K562 (cell line): ENCODE data around the gene LPIN1. TPM values are rescaled to one million over a fixed set of nuclear protein-coding genes. Genes with fewer than 3 reads are reported as not detected.
A peak's percentile ranks its signal among the peaks of the same experiment; 100 is the strongest.

Source experiments
- ARID1B ChIP-seq: fragments of 450-650 bp; IDR thresholded peaks from 2 replicates; pipeline ENCODE4 v1.6.1; 2016; ENCODE audit warnings: antibody characterized with exemption, mild to moderate bottlenecking, inconsistent platforms
- BCOR ChIP-seq: fragments of 450-650 bp; IDR thresholded peaks from 2 replicates; pipeline ENCODE4 v1.6.1; 2016
- BRD9 ChIP-seq: fragments of 450-650 bp; IDR thresholded peaks from 2 replicates; pipeline ENCODE4 v1.6.1; 2018; ENCODE audit warnings: low read depth; ENCODE audit not compliant: partially characterized antibody
- DEAF1 ChIP-seq: fragments of 450-650 bp; formaldehyde crosslinking; IDR thresholded peaks from 2 replicates; pipeline ENCODE4 v1.4.0; 2020; ENCODE audit warnings: mild to moderate bottlenecking, moderate library complexity
- ESRRA ChIP-seq: fragments of 450-650 bp; IDR thresholded peaks from 2 replicates; pipeline ENCODE4 v1.6.1; 2014; ENCODE audit warnings: low read depth, mild to moderate bottlenecking, moderate library complexity, borderline replicate concordance
- ESRRB ChIP-seq: fragments of 250-450 bp; sonication (Bioruptor Pico); IDR thresholded peaks from 2 replicates; pipeline ENCODE4 v1.5.0; 2020; ENCODE audit warnings: mild to moderate bottlenecking, moderate library complexity, borderline replicate concordance
- JUN ChIP-seq, 2 experiments: sonication (generic) in 1 of 2; formaldehyde crosslinking in 1 of 2; IDR thresholded peaks; 2 replicates each; pipeline versions ENCODE4 v1.6.1 to v1.8.0; 2012 to 2022; ENCODE audit warnings: borderline replicate concordance in 2 of 2, mild to moderate bottlenecking in 2 of 2, improper control_type of control experiment in 1 of 2, low read depth in 1 of 2, low read length in 1 of 2, missing genetic modification reagents in 1 of 2
- KLF16 ChIP-seq: IDR thresholded peaks from 2 replicates; pipeline ENCODE4 v1.6.1; 2016; ENCODE audit warnings: antibody characterized with exemption
- MAX ChIP-seq: sonication (generic); formaldehyde crosslinking; IDR thresholded peaks from 2 replicates; pipeline ENCODE4 v1.9.0; 2022; ENCODE audit warnings: mild to moderate bottlenecking, missing genetic modification reagents
- NBN ChIP-seq: fragments of 450-650 bp; IDR thresholded peaks from 2 replicates; pipeline ENCODE4 v1.6.1; 2016; ENCODE audit warnings: low read depth, mild to moderate bottlenecking
- NFE2 ChIP-seq: IDR thresholded peaks from 2 replicates; pipeline ENCODE4 v1.6.1; 2014; ENCODE audit warnings: antibody characterized with exemption, low read depth
- NUFIP1 ChIP-seq: fragments of 450-650 bp; IDR thresholded peaks from 2 replicates; pipeline ENCODE4 v1.6.1; 2018; ENCODE audit not compliant: partially characterized antibody
- PCBP1 ChIP-seq: fragments of 200-400 bp; formaldehyde crosslinking; IDR thresholded peaks from 2 replicates; pipeline ENCODE4 v1.6.1; 2018; ENCODE audit warnings: mild to moderate bottlenecking, low read depth, low read length; ENCODE audit not compliant: poor library complexity, severe bottlenecking
- RAD51 ChIP-seq: fragments of 450-650 bp; IDR thresholded peaks from 2 replicates; pipeline ENCODE4 v1.7.1; 2016; ENCODE audit warnings: low read depth, mild to moderate bottlenecking, borderline replicate concordance
- SAP30 ChIP-seq: fragments of 200-600 bp; sonication (generic); IDR thresholded peaks from 2 replicates; pipeline ENCODE4 v1.6.1; 2012; ENCODE audit warnings: borderline replicate concordance, low read depth, mild to moderate bottlenecking, moderate library complexity, low read length, control low read depth, inconsistent platforms; ENCODE audit not compliant: insufficient read depth, poor library complexity, severe bottlenecking
- SMARCB1 ChIP-seq: IDR thresholded peaks from 2 replicates; pipeline ENCODE4 v1.6.1; 2011; ENCODE audit warnings: improper control_type of control experiment, low read depth; ENCODE audit not compliant: insufficient read length
- TCF3 ChIP-seq: sonication (generic); formaldehyde crosslinking; IDR thresholded peaks from 2 replicates; pipeline ENCODE4 v1.4.0; 2020; ENCODE audit warnings: mild to moderate bottlenecking, missing genetic modification reagents
- ZNF175 ChIP-seq: fragments of 200-800 bp; sonication (Bioruptor generic); IDR thresholded peaks from 2 replicates; pipeline ENCODE4 v1.6.1; 2016; ENCODE audit warnings: low read depth, mild to moderate bottlenecking, missing genetic modification characterization, missing compliant biosample characterization
- polyA plus RNA-seq, 8 experiments: library from polyadenylated mRNA; depleted of rRNA in 4 of 8; stranded (reverse) in 5 of 8; unstranded in 3 of 8; fragments of >200 nt; fragmentation: Nextera tagmentation in 2 of 8; fragmentation: Illumina TruSeq in 1 of 8; extraction: Ambion mirVana in 2 of 8; extraction: Trizol in 1 of 8; gene quantifications; 2 replicates each; pipeline versions ENCODE4 v1.2.1 to v1.2.3, GENCODE V29; 2011 to 2014; ENCODE audit warnings: inconsistent platforms in 1 of 8, missing spikeins in 1 of 8
- total RNA-seq, 7 experiments: library from RNA; depleted of rRNA in 6 of 7; stranded (reverse); fragments of >200 nt in 6 of 7; fragmentation: Illumina TruSeq in 2 of 7; extraction: Trizol in 2 of 7; gene quantifications; 2 replicates each; pipeline versions ENCODE4 v1.2.1 to v1.2.3, GENCODE V29; 2011 to 2021; ENCODE audit warnings: low replicate concordance in 1 of 7
- TF ChIP-seq, protein P1 (sequence below), 2 experiments: fragments of 450-650 bp; conservative IDR thresholded peaks; 2 replicates each; pipeline ENCODE4 v1.6.1; 2017; ENCODE audit warnings: mild to moderate bottlenecking in 2 of 2, moderate library complexity in 2 of 2
- TF ChIP-seq, protein P2 (sequence below), 3 experiments: fragments of 200-800 bp in 1 of 3; sonication (Bioruptor generic) in 1 of 3; sonication (generic) in 1 of 3; formaldehyde crosslinking in 1 of 3; IDR thresholded peaks; 2 replicates each; pipeline versions ENCODE4 v1.6.1 to v1.8.0; 2016 to 2022; ENCODE audit warnings: mild to moderate bottlenecking in 2 of 3, missing compliant biosample characterization in 2 of 3, missing genetic modification characterization in 2 of 3, missing genetic modification reagents in 1 of 3
- TF ChIP-seq, protein P3 (sequence below): fragments of 450-650 bp; IDR thresholded peaks from 2 replicates; pipeline ENCODE4 v1.6.1; 2016

LPIN1 gene
- total and polyA plus RNA-seq, 9 of the 15 experiments (the other 6 are each of a cell fraction or from before 2014, with no cell fraction given): 9.2 to 84.0 (median 27.8) TPM

GRCh38 chr2:11778923-11779757 lies 32.7 kb downstream of the LPIN1 start (continued):
- TF ChIP-seq, protein P1, sequence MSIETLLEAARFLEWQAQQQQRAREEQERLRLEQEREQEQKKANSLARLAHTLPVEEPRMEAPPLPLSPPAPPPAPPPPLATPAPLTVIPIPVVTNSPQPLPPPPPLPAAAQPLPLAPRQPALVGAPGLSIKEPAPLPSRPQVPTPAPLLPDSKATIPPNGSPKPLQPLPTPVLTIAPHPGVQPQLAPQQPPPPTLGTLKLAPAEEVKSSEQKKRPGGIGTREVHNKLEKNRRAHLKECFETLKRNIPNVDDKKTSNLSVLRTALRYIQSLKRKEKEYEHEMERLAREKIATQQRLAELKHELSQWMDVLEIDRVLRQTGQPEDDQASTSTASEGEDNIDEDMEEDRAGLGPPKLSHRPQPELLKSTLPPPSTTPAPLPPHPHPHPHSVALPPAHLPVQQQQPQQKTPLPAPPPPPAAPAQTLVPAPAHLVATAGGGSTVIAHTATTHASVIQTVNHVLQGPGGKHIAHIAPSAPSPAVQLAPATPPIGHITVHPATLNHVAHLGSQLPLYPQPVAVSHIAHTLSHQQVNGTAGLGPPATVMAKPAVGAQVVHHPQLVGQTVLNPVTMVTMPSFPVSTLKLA (conservative IDR thresholded peaks at IDR 0.05): peak; percentile 99 to 100
- TF ChIP-seq ESRRA (peak; percentile 34; the same call in 1 of the 2 replicates), DEAF1 (CRISPR knock-in tag) (peak; percentile 97), NFE2 (no peak), ZNF175 (CRISPR knock-in tag) (no peak), SMARCB1 (no peak), PCBP1 (no peak), KLF16 (no peak), BRD9 (no peak), BCOR (0 out of 2 replicates have a peak, but pooled peaks have one; percentile 24), ESRRB (CRISPR knock-in tag) (no peak), NUFIP1 (no peak), MAX (CRISPR knock-in tag) (peak; percentile 94), TCF3 (no peak; the same call in 1 of the 2 replicates), RAD51 (peak; percentile 67), ARID1B (0 out of 2 replicates have a peak, but pooled peaks have one; percentile 13), SAP30 (peak; percentile 44), NBN (no peak), JUN (IDR thresholded peaks at IDR 0.05; ENCODE audit: borderline replicate concordance, low read depth, low read length) (peak; percentile 61; the same call in 1 of the 2 replicates), JUN (CRISPR knock-in tag; IDR thresholded peaks at IDR 0.05; ENCODE audit: borderline replicate concordance) (no peak)
- TF ChIP-seq, protein P2, sequence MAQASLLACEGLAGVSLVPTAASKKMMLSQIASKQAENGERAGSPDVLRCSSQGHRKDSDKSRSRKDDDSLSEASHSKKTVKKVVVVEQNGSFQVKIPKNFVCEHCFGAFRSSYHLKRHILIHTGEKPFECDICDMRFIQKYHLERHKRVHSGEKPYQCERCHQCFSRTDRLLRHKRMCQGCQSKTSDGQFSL (CRISPR knock-in tag; IDR thresholded peaks at IDR 0.05): peak; percentile 69
- TF ChIP-seq, protein P2 (tag; IDR thresholded peaks at IDR 0.05): peak in 1 of 2 experiments; percentile 54; a peak in 1 of 4 replicates
- TF ChIP-seq, protein P3, sequence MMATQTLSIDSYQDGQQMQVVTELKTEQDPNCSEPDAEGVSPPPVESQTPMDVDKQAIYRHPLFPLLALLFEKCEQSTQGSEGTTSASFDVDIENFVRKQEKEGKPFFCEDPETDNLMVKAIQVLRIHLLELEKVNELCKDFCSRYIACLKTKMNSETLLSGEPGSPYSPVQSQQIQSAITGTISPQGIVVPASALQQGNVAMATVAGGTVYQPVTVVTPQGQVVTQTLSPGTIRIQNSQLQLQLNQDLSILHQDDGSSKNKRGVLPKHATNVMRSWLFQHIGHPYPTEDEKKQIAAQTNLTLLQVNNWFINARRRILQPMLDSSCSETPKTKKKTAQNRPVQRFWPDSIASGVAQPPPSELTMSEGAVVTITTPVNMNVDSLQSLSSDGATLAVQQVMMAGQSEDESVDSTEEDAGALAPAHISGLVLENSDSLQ: no peak
